Glutamatergic neuron (in vitro differentiated cells): Measurements from ENCODE around the gene CCR5AS.

Experiments
- DNase-seq: peaks from one replicate; pipeline ENCODE4 v3.0.0; 2022
- H3K27ac Mint-ChIP-seq: one replicate; pipeline ENCODE4 v1.8.0; 2020; ENCODE audit warnings: mild to moderate bottlenecking, mixed read lengths, inconsistent platforms; ENCODE audit not compliant: unreplicated experiment
- H3K27me3 Mint-ChIP-seq: one replicate; pipeline ENCODE4 v1.8.0; 2020; ENCODE audit warnings: mild to moderate bottlenecking, moderate library complexity, mixed read lengths, inconsistent platforms; ENCODE audit not compliant: unreplicated experiment
- H3K36me3 Mint-ChIP-seq: one replicate; pipeline ENCODE4 v1.8.0; 2020; ENCODE audit warnings: mild to moderate bottlenecking, mixed read lengths, inconsistent platforms; ENCODE audit not compliant: unreplicated experiment
- H3K4me1 Mint-ChIP-seq: one replicate; pipeline ENCODE4 v1.8.0; 2020; ENCODE audit warnings: mild to moderate bottlenecking, low read depth, mixed read lengths, inconsistent platforms; ENCODE audit not compliant: unreplicated experiment
- H3K4me3 Mint-ChIP-seq: one replicate; pipeline ENCODE4 v1.8.0; 2020; ENCODE audit warnings: mild to moderate bottlenecking, mixed read lengths, inconsistent platforms; ENCODE audit not compliant: unreplicated experiment
- H3K9me3 Mint-ChIP-seq: one replicate; pipeline ENCODE4 v1.8.0; 2020; ENCODE audit warnings: mild to moderate bottlenecking, moderate library complexity, mixed read lengths, inconsistent platforms; ENCODE audit not compliant: unreplicated experiment
- CTCF ChIP-seq: fragments of 200-600 bp; sonication (generic); IDR thresholded peaks from one replicate; pipeline ENCODE4 v1.5.0; 2021; ENCODE audit not compliant: partially characterized antibody, unreplicated experiment

Gene CCR5AS

DNA sequence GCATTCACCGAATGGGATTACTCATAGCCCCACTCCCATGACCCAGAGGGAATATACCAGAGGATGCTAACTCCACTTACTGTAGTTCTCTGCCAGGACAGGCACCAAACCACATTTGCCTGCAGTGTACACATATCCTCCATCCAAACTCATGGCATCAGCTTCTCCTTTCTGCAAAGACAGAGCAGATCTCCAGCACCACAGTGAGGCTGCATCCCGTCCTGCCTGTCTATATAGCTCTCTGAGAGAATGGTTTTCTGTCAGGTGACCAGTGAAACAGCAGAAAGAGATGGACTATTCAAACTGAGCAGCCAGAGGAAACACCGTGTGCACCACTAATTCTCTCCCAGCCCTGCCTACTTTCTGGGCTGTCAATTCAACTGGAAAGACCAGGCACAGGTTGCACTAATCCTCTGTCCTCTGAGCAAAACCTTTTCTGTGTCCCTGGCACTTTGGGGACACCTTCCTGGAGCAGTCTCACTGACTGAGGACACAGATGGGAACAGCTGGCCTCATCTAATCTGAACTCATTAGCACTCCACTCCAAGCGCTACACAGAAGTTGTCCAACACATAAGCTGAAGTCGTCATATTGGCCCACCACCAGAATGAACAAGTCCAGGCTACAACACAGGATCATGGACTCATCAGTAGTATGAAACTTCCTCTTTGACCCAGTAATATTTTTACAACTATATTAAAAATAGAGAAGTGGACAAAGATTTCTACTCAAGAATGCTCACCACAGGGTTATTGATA lies 40.5 kb upstream of the CCR5AS start:
- Mint-ChIP-seq H3K9me3 (peaks cover 5% of the 10 kb centered on the region), H3K4me3 (peak overlapping the region; percentile 20), H3K36me3 (no peaks in the 10 kb centered on the region), H3K27ac (no peak overlapping the region), H3K4me1 (peaks cover 6% of the 10 kb centered on the region), H3K27me3 (peaks cover 3% of the 10 kb centered on the region)
- TF ChIP-seq CTCF = no peak
- DNase-seq = no peak

DNA sequence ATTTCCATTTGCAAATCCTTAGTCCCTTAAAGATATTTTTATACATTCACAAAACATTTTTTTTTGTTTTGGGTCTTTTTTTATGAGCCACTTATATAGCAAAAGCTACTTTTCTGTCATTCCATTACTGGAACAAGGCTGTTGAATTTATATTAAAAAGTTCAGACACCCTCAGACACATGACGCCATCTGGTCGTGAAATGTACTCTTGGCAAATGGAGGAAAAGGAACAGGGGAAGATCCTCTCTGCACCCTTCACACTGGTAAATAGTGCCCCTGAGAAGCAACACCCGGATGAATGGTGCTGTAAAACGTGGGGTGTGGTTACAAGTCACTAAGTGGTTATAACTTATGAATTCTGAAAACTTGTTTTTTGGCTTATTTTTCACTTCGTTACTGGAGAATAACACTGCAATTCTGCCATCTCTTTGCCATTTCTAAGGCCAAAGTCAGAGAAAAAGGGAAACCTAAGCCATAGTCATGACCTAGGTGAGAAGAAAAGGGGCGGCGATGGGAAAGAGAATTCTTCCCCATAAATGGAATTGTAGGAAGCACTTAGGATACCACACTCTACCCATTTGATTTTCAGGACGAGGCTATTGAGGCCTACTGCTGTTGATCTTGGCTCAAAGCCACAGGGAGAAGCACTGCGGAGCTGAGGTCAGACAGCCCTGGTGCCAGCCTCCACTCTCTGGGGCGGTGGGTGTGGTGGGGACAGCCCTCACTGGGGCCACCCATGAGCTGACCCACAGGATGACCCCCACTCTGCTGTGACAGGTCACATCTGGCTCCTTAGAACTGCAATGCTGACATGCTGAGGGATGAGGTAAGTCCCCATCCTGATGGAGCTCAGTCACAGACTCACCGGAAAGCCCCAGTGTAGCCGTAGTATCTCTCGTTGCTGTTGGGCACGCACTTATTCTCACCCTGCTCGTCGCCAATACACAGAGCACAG lies 36.0 kb upstream of the CCR5AS start:
- no peaks in the 10 kb centered on the region for H3K36me3 Mint-ChIP-seq
- H3K27ac Mint-ChIP-seq = no peak overlapping the region
- peak; percentile 56 for TF ChIP-seq CTCF
- H3K4me3 Mint-ChIP-seq = no peak overlapping the region
- no peak for DNase-seq
- peaks cover 7% of the 10 kb centered on the region for H3K4me1 Mint-ChIP-seq
- H3K9me3 Mint-ChIP-seq = peaks cover 7% of the 10 kb centered on the region
- peaks cover 3% of the 10 kb centered on the region for H3K27me3 Mint-ChIP-seq

DNA sequence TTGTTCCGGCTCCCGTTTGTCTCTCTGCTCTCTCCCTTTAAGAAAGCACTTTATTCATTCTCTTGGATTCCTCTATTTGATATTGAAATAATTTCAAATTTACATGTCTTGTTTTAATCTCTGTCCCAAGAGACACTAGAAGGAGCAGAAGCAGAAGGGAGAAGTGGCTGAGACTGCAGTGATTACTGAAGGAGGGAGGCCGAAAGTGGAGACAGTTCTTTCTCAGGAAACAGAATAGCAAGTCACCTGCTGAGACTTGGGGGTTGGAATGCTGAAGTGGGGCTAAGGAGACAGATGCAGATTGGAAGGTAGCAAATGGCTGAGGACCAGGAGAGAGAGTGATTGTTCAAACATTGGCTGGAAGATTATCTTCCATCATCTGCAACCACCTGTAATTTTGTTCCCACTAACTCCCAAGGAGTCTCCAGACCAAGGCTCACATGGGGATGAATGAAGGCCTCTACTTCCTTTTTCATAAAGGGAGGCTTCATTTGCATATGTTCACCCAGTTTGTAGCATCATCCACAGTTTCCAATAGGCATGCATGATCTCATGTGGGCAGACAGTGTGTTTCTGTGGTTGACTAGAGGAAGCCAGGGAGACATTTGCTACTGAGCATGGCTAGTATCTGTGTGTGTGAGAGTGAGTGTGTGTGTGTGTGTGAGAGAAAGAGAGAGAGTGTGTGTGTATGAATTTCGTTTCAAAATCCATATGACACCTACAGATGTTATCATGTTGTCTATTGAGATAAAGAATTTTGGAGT lies 33.8 kb upstream of the CCR5AS start:
- no peak for TF ChIP-seq CTCF
- H3K27me3 Mint-ChIP-seq = no peaks in the 10 kb centered on the region
- H3K9me3 Mint-ChIP-seq = peaks cover 5% of the 10 kb centered on the region
- no peak overlapping the region for H3K27ac Mint-ChIP-seq
- H3K36me3 Mint-ChIP-seq = no peaks in the 10 kb centered on the region
- no peak for DNase-seq
- H3K4me1 Mint-ChIP-seq = peaks cover 1% of the 10 kb centered on the region
- no peak overlapping the region for H3K4me3 Mint-ChIP-seq

GRCh38 chr3:46438831-46439230 lies 32.0 kb upstream of the CCR5AS start:
- Mint-ChIP-seq H3K4me1 (peaks cover 1% of the 10 kb centered on the region), H3K27me3 (no peaks in the 10 kb centered on the region)
- no peak for TF ChIP-seq CTCF

More at GRCh38 chr3:46438831-46439230, 32.0 kb upstream of the CCR5AS start:
- DNase-seq = no peak
- Mint-ChIP-seq H3K27ac (no peak overlapping the region), H3K4me3 (no peak overlapping the region), H3K36me3 (no peaks in the 10 kb centered on the region), H3K9me3 (peaks cover 2% of the 10 kb centered on the region)
